Lower leg skin (tissue), 4 donors: ENCODE results near the gene INPP5F. TPM values are rescaled to one million over a fixed set of nuclear protein-coding genes. Genes with fewer than 3 reads are reported as not detected.

Source experiments
- DNase-seq, 2 donors: peaks; one replicate each; pipeline ENCODE4 v3.0.0-alpha.2; 2019; ENCODE audit warnings: low spot score in 2 of 2
- H3K4me3 ChIP-seq: fragments of 200-600 bp; sonication (generic); 2 replicates; pipeline ENCODE4 v1.5.1; 2017; ENCODE audit warnings: mild to moderate bottlenecking, low read depth; ENCODE audit not compliant: poor library complexity, severe bottlenecking
- CTCF ChIP-seq, 3 donors: fragments of 450-650 bp; IDR thresholded peaks; one replicate each; pipeline ENCODE4 v1.5.1; 2016; ENCODE audit warnings: antibody characterized with exemption in 3 of 3, mild to moderate bottlenecking in 3 of 3, moderate library complexity in 2 of 3
- POLR2A ChIP-seq, 2 donors: fragments of 450-650 bp; IDR thresholded peaks; one replicate each; pipeline ENCODE4 v1.6.1; 2016 to 2017; ENCODE audit warnings: antibody characterized with exemption in 2 of 2, mild to moderate bottlenecking in 1 of 2, moderate library complexity in 1 of 2
- WGBS, 2 donors: methylation state at CpG; one replicate each; pipeline ENCODE4 v1.1.5; 2018; 5-methylcytosine and 5-hydroxymethylcytosine counted together
- intact Hi-C: fragments of 100-400 bp; cut with DNase I; formaldehyde crosslinking; loops from one replicate; pipeline ENCODE4 v1.15.0; 2023; ENCODE audit warnings: low total_unique reads
- total RNA-seq, 4 donors: library from RNA; depleted of rRNA; stranded (reverse); fragments of >200 nt; gene quantifications; one replicate each; pipeline ENCODE4 v1.1.0, GENCODE V29; 2016

INPP5F gene
- total RNA-seq, 4 donors from 2014 or later: 13.8 to 17.1 (median 15.0) TPM

- no peak overlapping the region for H3K4me3 ChIP-seq
- no peak for TF ChIP-seq CTCF (IDR thresholded peaks at IDR 0.05)
- TF ChIP-seq POLR2A (IDR thresholded peaks at IDR 0.05): no peak
- intact Hi-C loops: no loop called here
- DNase-seq: no peak
- 85% methylated on average over 3 of the region's 3 CpGs for WGBS, 2 donors
Observed at GRCh38 chr10:119691726-119692125, 34.1 kb upstream of the INPP5F start.

DNA sequence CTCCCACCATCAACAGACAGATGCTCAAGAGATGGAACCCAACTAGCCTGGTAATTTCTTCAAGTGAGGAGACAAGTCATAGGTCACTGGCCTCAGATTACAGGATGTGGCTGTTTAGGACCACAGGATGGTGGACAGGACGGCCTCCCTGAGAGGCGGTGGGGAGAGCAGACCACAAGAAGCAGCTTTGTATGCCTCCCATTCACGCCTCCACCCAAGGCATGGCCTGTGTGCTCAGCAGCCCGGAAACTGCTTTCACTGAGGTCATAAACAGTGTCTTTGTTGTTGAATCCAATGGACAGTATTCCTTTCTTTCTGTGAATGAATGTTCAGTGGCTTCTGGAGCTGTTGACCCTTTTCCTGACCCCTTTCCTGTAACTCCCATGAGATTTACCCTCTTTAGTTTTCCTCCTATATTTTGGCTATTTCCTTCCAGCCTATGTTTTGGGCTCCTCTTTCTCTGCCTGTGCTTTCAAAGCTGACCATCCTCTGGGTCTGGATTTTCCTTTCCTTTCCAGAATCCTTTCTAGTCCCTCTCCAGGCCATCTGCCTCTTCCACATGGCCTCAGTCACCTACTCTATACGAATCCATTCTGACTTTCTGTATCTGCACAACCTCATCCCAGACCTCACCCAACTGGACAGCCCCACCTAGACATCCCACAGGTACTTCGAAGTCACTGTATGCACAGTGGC is 32.4 kb upstream of the INPP5F start:
- no peak overlapping the region for H3K4me3 ChIP-seq
- no peak for TF ChIP-seq CTCF (IDR thresholded peaks at IDR 0.05)
- no peak for TF ChIP-seq POLR2A (IDR thresholded peaks at IDR 0.05)
- DNase-seq: no peak
- 79 to 86% methylated on average over 6 of the region's 6 CpGs for WGBS, 2 donors
- intact Hi-C loops: no loop called here

DNA sequence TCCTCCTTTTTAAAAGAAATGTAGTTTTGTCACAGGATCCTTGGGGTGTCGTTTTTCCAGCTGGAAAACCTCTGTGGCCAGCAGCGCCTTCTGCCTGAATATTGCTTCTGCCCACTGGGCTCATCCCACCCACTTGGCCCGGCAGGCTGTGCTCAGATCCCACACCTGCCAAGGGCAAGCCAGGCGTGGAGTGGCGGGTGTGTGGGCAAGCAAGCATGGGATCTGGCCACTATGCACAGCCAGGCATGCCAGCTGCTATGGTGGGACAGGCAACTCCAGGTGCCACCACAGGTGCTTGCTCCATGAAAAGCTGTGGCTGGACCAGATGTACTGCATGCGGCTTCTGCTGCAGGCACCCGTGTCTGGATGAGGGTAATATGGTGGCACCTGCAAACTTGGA is 31.2 kb upstream of the INPP5F start:
- 76 to 90% methylated on average over 7 of the region's 7 CpGs for whole genome bisulfite sequencing, 2 donors
- intact Hi-C loops: no loop called here

GRCh38 chr10:119700321-119700954 is 25.4 kb upstream of the INPP5F start:
- DNase-seq: no peak
- 85 to 86% methylated on average over 4 of the region's 4 CpGs for WGBS, 2 donors
- H3K4me3 ChIP-seq: no peak overlapping the region
- TF ChIP-seq CTCF (IDR thresholded peaks at IDR 0.05) (no peak), POLR2A (IDR thresholded peaks at IDR 0.05) (no peak)
- intact Hi-C loops: no loop called here

More for the DNA sequence above, 31.2 kb upstream of the INPP5F start:
- DNase-seq: no peak
- H3K4me3 ChIP-seq: no peak overlapping the region
- TF ChIP-seq CTCF (IDR thresholded peaks at IDR 0.05) (no peak), POLR2A (IDR thresholded peaks at IDR 0.05) (no peak)

DNA sequence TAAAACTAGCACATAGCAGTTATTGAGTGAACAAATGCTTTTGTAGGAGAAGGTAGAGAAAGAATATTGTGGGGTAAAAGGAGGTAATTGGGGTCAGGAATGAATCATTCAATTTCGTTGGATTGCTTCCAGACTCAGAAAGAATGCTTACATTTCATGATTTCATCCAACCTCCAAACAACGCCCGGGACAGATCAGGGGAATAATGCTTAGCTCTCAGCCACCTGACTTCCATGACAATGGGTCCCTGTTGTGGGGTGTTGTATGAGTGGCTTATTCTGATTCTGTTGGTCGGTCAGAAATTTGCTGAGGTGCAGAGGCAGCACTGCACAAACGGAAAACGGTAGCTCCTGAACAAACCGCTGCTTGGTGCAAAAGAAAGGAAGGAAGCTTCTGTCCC is 24.0 kb upstream of the INPP5F start:
- TF ChIP-seq CTCF (IDR thresholded peaks at IDR 0.05) (no peak), POLR2A (IDR thresholded peaks at IDR 0.05) (no peak)
- DNase-seq: no peak
- intact Hi-C loops: no loop called here
- H3K4me3 ChIP-seq: no peak overlapping the region
- 58 to 62% methylated on average over 7 of the region's 7 CpGs for WGBS, 2 donors
